ENCODE measurements around the gene NEU1. TPM values are rescaled to one million over a fixed set of nuclear protein-coding genes. Genes with fewer than 3 reads are reported as not detected.
A peak's percentile ranks its signal among the peaks of the same experiment; 100 is the strongest.

The NEU1 gene
- total and polyA plus RNA-seq, 2 donors (not counting 1 experiment from before 2014, with no cell fraction given): 51.2 to 100 TPM

- H3K9me3 ChIP-seq (ENCODE audit: control insufficient read depth, insufficient read depth, low read depth, low read length): no peaks in the 10 kb centered on the region
- DNase-seq (ENCODE audit: low read depth in 2 of 2): peak in 1 of 2 donors; percentile 37
- no peaks in the 10 kb centered on the region for H4K20me1 ChIP-seq (ENCODE audit: control insufficient read depth, extremely low read depth, insufficient read depth, low read length)
- no peak overlapping the region for H3K9ac ChIP-seq (ENCODE audit: insufficient read depth, low read length)
- no peak overlapping the region for H2AFZ ChIP-seq (ENCODE audit: low read length)
- H3K36me3 ChIP-seq (ENCODE audit: control insufficient read depth, insufficient read depth, low read length): peaks cover 4% of the 10 kb centered on the region
- H3K79me2 ChIP-seq (ENCODE audit: control insufficient read depth, insufficient read depth, low read length): no peaks in the 10 kb centered on the region
- TF ChIP-seq EZH2 (IDR thresholded peaks at IDR 0.05; ENCODE audit: low read length, missing control alignments) (no peak), CTCF (conservative IDR thresholded peaks at IDR 0.05 in 1 of 2, IDR thresholded peaks at IDR 0.05 in 1 of 2; ENCODE audit: low read depth in 1 of 2, low read length in 2 of 2) (no peak)
- H3K4me2 ChIP-seq (ENCODE audit: extremely low read depth, insufficient read depth, low read length): no peak overlapping the region
- no peak overlapping the region for H3K27ac ChIP-seq (ENCODE audit: insufficient read depth, low read length)
- H3K4me1 ChIP-seq (ENCODE audit: control insufficient read depth, extremely low read depth, insufficient read depth, low read length): no peaks in the 10 kb centered on the region
- H3K4me3 ChIP-seq (replicated peaks in 1 of 4; ENCODE audit: control extremely low read depth in 1 of 4, insufficient read depth in 1 of 4, low read depth in 3 of 4, low read length in 4 of 4): no peak overlapping the region
- H3K27me3 ChIP-seq (ENCODE audit: control insufficient read depth, insufficient read depth, low read length): no peaks in the 10 kb centered on the region
These were observed 12.4 kb upstream of the NEU1 start for GRCh38 chr6:31874836-31875572.

- TF ChIP-seq EZH2 (IDR thresholded peaks at IDR 0.05; ENCODE audit: low read length, missing control alignments) (no peak), CTCF (conservative IDR thresholded peaks at IDR 0.05 in 1 of 2, IDR thresholded peaks at IDR 0.05 in 1 of 2; ENCODE audit: low read depth in 1 of 2, low read length in 2 of 2) (no peak)
- H3K27me3 ChIP-seq (ENCODE audit: control insufficient read depth, insufficient read depth, low read length): no peaks in the 10 kb centered on the region
These were observed 11.6 kb upstream of the NEU1 start for GRCh38 chr6:31874084-31874670.

GRCh38 chr6:31871046-31871659 is 8.5 kb upstream of the NEU1 start:
- peak; percentile 20 to 36 for DNase-seq (ENCODE audit: low read depth in 2 of 2)

More at GRCh38 chr6:31874084-31874670, 11.6 kb upstream of the NEU1 start:
- no peak overlapping the region for H3K4me3 ChIP-seq (replicated peaks in 1 of 4; ENCODE audit: control extremely low read depth in 1 of 4, insufficient read depth in 1 of 4, low read depth in 3 of 4, low read length in 4 of 4)
- no peaks in the 10 kb centered on the region for H3K79me2 ChIP-seq (ENCODE audit: control insufficient read depth, insufficient read depth, low read length)
- no peak overlapping the region for H3K27ac ChIP-seq (ENCODE audit: insufficient read depth, low read length)
- no peak overlapping the region for H2AFZ ChIP-seq (ENCODE audit: low read length)
- no peaks in the 10 kb centered on the region for H4K20me1 ChIP-seq (ENCODE audit: control insufficient read depth, extremely low read depth, insufficient read depth, low read length)
- H3K36me3 ChIP-seq (ENCODE audit: control insufficient read depth, insufficient read depth, low read length): no peaks in the 10 kb centered on the region
- no peaks in the 10 kb centered on the region for H3K9me3 ChIP-seq (ENCODE audit: control insufficient read depth, insufficient read depth, low read depth, low read length)
- H3K4me2 ChIP-seq (ENCODE audit: extremely low read depth, insufficient read depth, low read length): no peak overlapping the region
- DNase-seq (ENCODE audit: low read depth in 2 of 2): no peak
- H3K4me1 ChIP-seq (ENCODE audit: control insufficient read depth, extremely low read depth, insufficient read depth, low read length): no peaks in the 10 kb centered on the region
- H3K9ac ChIP-seq (ENCODE audit: insufficient read depth, low read length): no peak overlapping the region

More at GRCh38 chr6:31871046-31871659, 8.5 kb upstream of the NEU1 start:
- Histone ChIP-seq H2AFZ (ENCODE audit: low read length) (no peak overlapping the region), H3K27me3 (ENCODE audit: control insufficient read depth, insufficient read depth, low read length) (no peaks in the 10 kb centered on the region), H4K20me1 (ENCODE audit: control insufficient read depth, extremely low read depth, insufficient read depth, low read length) (no peaks in the 10 kb centered on the region), H3K4me1 (ENCODE audit: control insufficient read depth, extremely low read depth, insufficient read depth, low read length) (no peaks in the 10 kb centered on the region), H3K27ac (ENCODE audit: insufficient read depth, low read length) (no peak overlapping the region), H3K4me3 (replicated peaks in 1 of 4; ENCODE audit: control extremely low read depth in 1 of 4, insufficient read depth in 1 of 4, low read depth in 3 of 4, low read length in 4 of 4) (no peak overlapping the region), H3K4me2 (ENCODE audit: extremely low read depth, insufficient read depth, low read length) (no peak overlapping the region), H3K79me2 (ENCODE audit: control insufficient read depth, insufficient read depth, low read length) (no peaks in the 10 kb centered on the region), H3K36me3 (ENCODE audit: control insufficient read depth, insufficient read depth, low read length) (no peaks in the 10 kb centered on the region), H3K9ac (ENCODE audit: insufficient read depth, low read length) (no peak overlapping the region), H3K9me3 (ENCODE audit: control insufficient read depth, insufficient read depth, low read depth, low read length) (no peaks in the 10 kb centered on the region)
- no peak for TF ChIP-seq CTCF (conservative IDR thresholded peaks at IDR 0.05 in 1 of 2, IDR thresholded peaks at IDR 0.05 in 1 of 2; ENCODE audit: low read depth in 1 of 2, low read length in 2 of 2)
- TF ChIP-seq EZH2 (IDR thresholded peaks at IDR 0.05; ENCODE audit: low read length, missing control alignments): no peak
